Adipose tissue (tissue), 3 donors: Measurements from ENCODE around the gene CLIP3. TPM values are rescaled to one million over a fixed set of nuclear protein-coding genes. Genes with fewer than 3 reads are reported as not detected.
"Not testable (repeated sequence)": the region's sequence is repeated elsewhere in the genome, so short reads cannot be mapped to it uniquely, and the experiment has no call there.

Experiments
- H3K27ac ChIP-seq: one replicate; pipeline ENCODE4 v1.5.1; 2013; ENCODE audit warnings: low read depth, low read length
- WGBS, 3 donors: extraction: QIAGEN DNeasy Blood & Tissue Kit; methylation state at CpG; one replicate each; pipeline ENCODE4 v1.1.7; 2013; 5-methylcytosine and 5-hydroxymethylcytosine counted together
- polyA plus RNA-seq, 3 donors: library from polyadenylated mRNA; stranded (reverse); fragments of 200-250 nt; gene quantifications; one replicate each; pipeline ENCODE4 v1.2.3, GENCODE V29; 2013
- donor health status: healthy with polysubstance abuse.
- donor health status: Bipolar disorder and iron deficiency.
- donor health status: healthy.

Gene CLIP3
- 1 to 10 TPM; 1.2 to 8.8 (median 2.6) TPM for polyA plus RNA-seq

- 3 to 4% (median 3%) methylated on average over 38 to 51 of the region's 51 CpGs for WGBS, 3 donors
- H3K27ac ChIP-seq = no peak within 1 kb of the TSS
These were observed at the start of gene CLIP3 for GRCh38 chr19:36032251-36033104. Gene CLIP3 (minus strand): TSS chr19:36032873. CDS start chr19:36032357, 516 bp downstream.

- H3K27ac ChIP-seq = no peak overlapping the region
- WGBS, 3 donors = 89 to 94% (median 93%) methylated on average over 7 of the region's 7 CpGs
These were observed 49.2 kb upstream of the CLIP3 start for GRCh38 chr19:36081894-36082293.

GRCh38 chr19:36081385-36081784 lies 48.7 kb upstream of the CLIP3 start:
- no peak overlapping the region for H3K27ac ChIP-seq
- WGBS, 3 donors = 93 to 97% (median 95%) methylated on average over 3 of the region's 3 CpGs

- 95 to 99% (median 96%) methylated on average over 3 of the region's 3 CpGs for WGBS, 3 donors
These were observed 46.8 kb upstream of the CLIP3 start for GRCh38 chr19:36079389-36079945.

GRCh38 chr19:36073121-36073876 lies 40.6 kb upstream of the CLIP3 start:
- no peak overlapping the region for H3K27ac ChIP-seq
- WGBS, 3 donors = 78 to 91% (median 88%) methylated on average over 10 of the region's 10 CpGs

More at GRCh38 chr19:36079389-36079945, 46.8 kb upstream of the CLIP3 start:
- H3K27ac ChIP-seq = no peak overlapping the region

GRCh38 chr19:36072081-36072480 lies 39.4 kb upstream of the CLIP3 start:
- WGBS, 3 donors = 88 to 98% (median 88%) methylated on average over 8 of the region's 8 CpGs
- no peak overlapping the region for H3K27ac ChIP-seq

- H3K27ac ChIP-seq = not testable (repeated sequence)
- WGBS, 3 donors = 96 to 99% (median 97%) methylated on average over 28 to 53 of the region's 57 CpGs
These were observed 36.3 kb upstream of the CLIP3 start for GRCh38 chr19:36068810-36069499.

- no peak overlapping the region for H3K27ac ChIP-seq
- 90 to 97% (median 94%) methylated on average over 11 of the region's 11 CpGs for WGBS, 3 donors
These were observed 35.0 kb upstream of the CLIP3 start for GRCh38 chr19:36067681-36068080.

- WGBS, 3 donors = 82 to 94% (median 91%) methylated on average over 8 of the region's 8 CpGs
- no peak overlapping the region for H3K27ac ChIP-seq
These were observed 32.2 kb upstream of the CLIP3 start for GRCh38 chr19:36064826-36065225.

GRCh38 chr19:36061367-36061766 lies 28.7 kb upstream of the CLIP3 start:
- WGBS, 3 donors = 94 to 96% (median 95%) methylated on average over 2 of the region's 2 CpGs
- H3K27ac ChIP-seq = no peak overlapping the region

GRCh38 chr19:36060430-36060829 lies 27.8 kb upstream of the CLIP3 start:
- H3K27ac ChIP-seq = no peak overlapping the region
- 79 to 88% (median 79%) methylated on average over 4 of the region's 4 CpGs for WGBS, 3 donors

- 86 to 90% (median 86%) methylated on average over 6 of the region's 6 CpGs for WGBS, 3 donors
- H3K27ac ChIP-seq = no peak overlapping the region
These were observed 26.7 kb upstream of the CLIP3 start for GRCh38 chr19:36059180-36059910.

- WGBS, 3 donors = 78 to 96% (median 91%) methylated on average over 12 of the region's 12 CpGs
- no peak overlapping the region for H3K27ac ChIP-seq
These were observed 26.0 kb upstream of the CLIP3 start for GRCh38 chr19:36058481-36059179.

- peak within 1 kb of the TSS; percentile 91 for H3K27ac ChIP-seq
- 1% methylated on average over 69 to 76 of the region's 76 CpGs for WGBS, 3 donors
These were observed 22.3 kb upstream of the CLIP3 start, which contains the start of gene WDR62 for GRCh38 chr19:36054733-36055686. Gene WDR62 (plus strand): TSS chr19:36054897. CDS start chr19:36054972, 75 bp downstream.

- peak within 1 kb of the TSS; percentile 91 for H3K27ac ChIP-seq
- WGBS, 3 donors = 0 to 1% (median 1%) methylated on average over 56 of the region's 56 CpGs
These were observed 21.6 kb upstream of the CLIP3 start, which contains the start of gene THAP8 for GRCh38 chr19:36054119-36054732. Gene THAP8 (minus strand): TSS chr19:36054285. CDS start chr19:36054217, 68 bp downstream.

GRCh38 chr19:36051637-36052036 lies 19.0 kb upstream of the CLIP3 start:
- H3K27ac ChIP-seq = no peak overlapping the region
- 95 to 98% (median 96%) methylated on average over 4 of the region's 4 CpGs for WGBS, 3 donors
